Right atrium auricular region (tissue), 2 donors: ENCODE measurements around the gene OCSTAMP. TPM values are rescaled to one million over a fixed set of nuclear protein-coding genes. Genes with fewer than 3 reads are reported as not detected.

ENCODE experiments used
- DNase-seq: peaks from one replicate; pipeline ENCODE4 v3.0.0-alpha.2; 2019; ENCODE audit warnings: low spot score
- H3K27ac ChIP-seq, 2 donors: fragments of 200-600 bp; sonication (generic); 1 replicate in 1 of 2; 2 replicates in 1 of 2; pipeline ENCODE4 v1.5.1; 2016 to 2019
- H3K27me3 ChIP-seq, 2 donors: fragments of 200-600 bp; sonication (generic); one replicate each; pipeline versions ENCODE4 v1.5.1 to v1.6.0; 2017 to 2019
- H3K36me3 ChIP-seq: fragments of 200-600 bp; sonication (generic); one replicate; pipeline ENCODE4 v1.5.1; 2016
- H3K4me1 ChIP-seq, 2 donors: fragments of 200-600 bp; sonication (generic); one replicate each; pipeline versions ENCODE4 v1.5.1 to v1.6.0; 2017 to 2019
- H3K4me3 ChIP-seq, 2 donors: fragments of 200-600 bp; sonication (generic); 1 replicate in 1 of 2; 2 replicates in 1 of 2; pipeline ENCODE4 v1.5.1; 2017 to 2019; ENCODE audit warnings: mild to moderate bottlenecking in 1 of 2, moderate library complexity in 1 of 2
- H3K9me3 ChIP-seq, 2 donors: fragments of 200-600 bp; sonication (generic); one replicate each; pipeline ENCODE4 v1.5.1; 2019
- total RNA-seq, 2 donors: library from RNA; depleted of rRNA; stranded (reverse); fragments of >200 nt; gene quantifications; one replicate each; pipeline ENCODE4 v1.1.0, GENCODE V29; 2016
- TF ChIP-seq, protein P1 (sequence below), 2 donors: fragments of 200-600 bp; sonication (generic); IDR thresholded peaks; one replicate each; pipeline ENCODE4 v1.5.1; 2019; ENCODE audit warnings: antibody characterized with exemption in 2 of 2

Gene OCSTAMP
- total RNA-seq, 2 donors from 2014 or later, result not detected

DNA sequence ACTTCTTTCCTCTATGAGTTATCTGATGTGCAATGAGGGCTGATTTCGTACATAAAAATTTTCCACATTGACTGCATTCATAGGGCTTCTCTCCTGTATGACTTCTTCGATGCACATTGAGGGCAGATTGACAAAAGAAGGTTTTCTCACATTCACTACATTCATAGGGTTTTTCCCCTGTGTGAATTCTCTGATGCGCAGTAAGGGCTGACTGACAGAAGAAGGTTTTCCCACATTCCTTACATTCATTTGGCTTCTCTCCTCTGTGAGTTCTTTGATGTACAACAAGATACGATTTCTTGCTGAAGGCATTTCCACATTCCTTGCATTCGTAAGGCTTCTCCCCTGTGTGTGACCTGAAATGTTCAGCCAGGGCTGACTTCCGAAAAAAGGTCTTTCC, 48.5 kb downstream of the OCSTAMP start:
- H3K36me3 ChIP-seq, result no peaks in the 10 kb centered on the region
- H3K27ac ChIP-seq, result no peak overlapping the region
- no peaks in the 10 kb centered on the region for H3K27me3 ChIP-seq
- H3K4me3 ChIP-seq, result no peak overlapping the region
- TF ChIP-seq, protein P1, sequence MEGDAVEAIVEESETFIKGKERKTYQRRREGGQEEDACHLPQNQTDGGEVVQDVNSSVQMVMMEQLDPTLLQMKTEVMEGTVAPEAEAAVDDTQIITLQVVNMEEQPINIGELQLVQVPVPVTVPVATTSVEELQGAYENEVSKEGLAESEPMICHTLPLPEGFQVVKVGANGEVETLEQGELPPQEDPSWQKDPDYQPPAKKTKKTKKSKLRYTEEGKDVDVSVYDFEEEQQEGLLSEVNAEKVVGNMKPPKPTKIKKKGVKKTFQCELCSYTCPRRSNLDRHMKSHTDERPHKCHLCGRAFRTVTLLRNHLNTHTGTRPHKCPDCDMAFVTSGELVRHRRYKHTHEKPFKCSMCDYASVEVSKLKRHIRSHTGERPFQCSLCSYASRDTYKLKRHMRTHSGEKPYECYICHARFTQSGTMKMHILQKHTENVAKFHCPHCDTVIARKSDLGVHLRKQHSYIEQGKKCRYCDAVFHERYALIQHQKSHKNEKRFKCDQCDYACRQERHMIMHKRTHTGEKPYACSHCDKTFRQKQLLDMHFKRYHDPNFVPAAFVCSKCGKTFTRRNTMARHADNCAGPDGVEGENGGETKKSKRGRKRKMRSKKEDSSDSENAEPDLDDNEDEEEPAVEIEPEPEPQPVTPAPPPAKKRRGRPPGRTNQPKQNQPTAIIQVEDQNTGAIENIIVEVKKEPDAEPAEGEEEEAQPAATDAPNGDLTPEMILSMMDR (IDR thresholded peaks at IDR 0.05), result no peak
- DNase-seq, result no peak
- H3K4me1 ChIP-seq, result no peaks in the 10 kb centered on the region
- peaks cover 13 to 43% of the 10 kb centered on the region in 2 donors for H3K9me3 ChIP-seq

DNA sequence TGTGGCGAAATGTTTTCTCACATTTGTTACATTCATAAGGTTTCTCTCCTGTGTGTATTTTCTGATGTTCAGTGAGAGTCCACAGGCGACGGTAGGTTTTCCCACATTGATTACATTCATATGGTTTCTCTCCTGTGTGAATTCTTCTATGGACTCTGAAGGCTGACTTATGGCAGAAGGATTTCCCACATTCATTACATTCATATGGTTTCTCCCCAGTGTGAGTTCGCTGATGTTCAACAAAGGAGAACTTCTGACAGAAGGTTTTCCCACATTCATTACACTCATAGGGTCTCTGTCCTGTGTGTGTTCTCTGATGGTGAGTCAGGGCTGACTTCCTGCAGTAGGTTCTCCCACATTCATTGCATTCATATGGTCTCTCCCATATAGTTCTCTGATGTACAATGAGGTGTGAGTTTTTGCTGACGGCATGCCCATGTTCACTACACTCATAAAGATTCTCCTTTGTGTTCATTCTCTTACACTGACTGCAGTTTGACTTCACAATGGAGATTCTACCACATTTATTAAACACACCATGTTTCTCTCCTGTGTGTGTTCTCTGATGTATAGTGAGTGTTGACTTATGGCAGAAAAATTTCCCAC, 49.0 kb downstream of the OCSTAMP start:
- Histone ChIP-seq H3K4me3 (no peak overlapping the region), H3K4me1 (no peaks in the 10 kb centered on the region), H3K27me3 (no peaks in the 10 kb centered on the region), H3K27ac (no peak overlapping the region), H3K36me3 (no peaks in the 10 kb centered on the region), H3K9me3 (peaks cover 13 to 43% of the 10 kb centered on the region in 2 donors)
- DNase-seq, result no peak
- TF ChIP-seq, protein P1 (IDR thresholded peaks at IDR 0.05), result no peak

DNA sequence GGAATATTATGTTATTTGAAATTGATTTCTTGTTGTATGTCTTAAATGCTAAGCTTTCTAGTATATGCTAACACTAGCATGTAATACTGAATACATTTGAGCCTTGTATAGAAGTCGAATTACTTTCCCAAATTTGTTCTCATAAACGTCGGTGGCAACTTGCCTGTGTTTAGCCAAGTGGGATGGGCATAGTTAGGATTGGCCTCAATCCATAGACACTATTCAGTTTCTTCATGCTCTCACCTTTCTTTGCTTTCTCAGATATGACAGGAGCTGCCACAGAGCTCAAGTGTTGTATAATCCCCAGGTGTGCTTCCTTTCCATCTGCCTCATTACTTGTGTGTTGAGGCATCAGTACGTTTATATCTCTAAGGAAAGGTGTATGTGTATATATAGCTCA, 56.4 kb downstream of the OCSTAMP start:
- DNase-seq, result no peak
- H3K9me3 ChIP-seq, result no peaks in the 10 kb centered on the region
- no peak overlapping the region for H3K27ac ChIP-seq
- H3K36me3 ChIP-seq, result no peaks in the 10 kb centered on the region
- no peak overlapping the region for H3K4me3 ChIP-seq
- TF ChIP-seq, protein P1 (IDR thresholded peaks at IDR 0.05), result no peak
- no peaks in the 10 kb centered on the region for H3K4me1 ChIP-seq
- no peaks in the 10 kb centered on the region for H3K27me3 ChIP-seq

DNA sequence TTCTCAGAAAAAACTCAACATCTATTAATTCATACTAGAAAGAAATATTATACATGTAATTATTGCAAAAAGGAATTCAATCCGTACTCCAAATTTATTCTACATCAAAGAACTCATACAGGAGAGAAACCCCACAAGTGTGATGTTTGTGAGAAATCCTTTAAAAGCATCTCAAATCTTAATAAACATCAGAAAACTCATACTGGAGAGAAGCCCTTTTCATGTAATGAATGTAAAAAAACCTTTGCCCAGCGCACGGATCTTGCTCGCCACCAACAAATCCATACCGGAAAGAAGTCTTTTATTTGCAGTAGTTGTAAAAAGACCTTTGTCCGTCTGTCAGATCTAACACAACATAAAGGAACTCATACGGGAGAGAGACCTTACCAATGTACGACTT, 59.1 kb downstream of the OCSTAMP start:
- Histone ChIP-seq H3K4me3 (no peak overlapping the region), H3K36me3 (no peaks in the 10 kb centered on the region), H3K4me1 (no peaks in the 10 kb centered on the region), H3K9me3 (no peaks in the 10 kb centered on the region), H3K27ac (no peak overlapping the region), H3K27me3 (no peaks in the 10 kb centered on the region)
- TF ChIP-seq, protein P1 (IDR thresholded peaks at IDR 0.05), result no peak
- DNase-seq, result no peak

Other genes with a start within 250 kb of the OCSTAMP start
- 1 to 10 TPM in 1 of 2 donors, under 1 TPM in 1; 0.67 to 4.4 TPM for gene CDH22, start 242.2 kb downstream of the OCSTAMP start, total RNA-seq
- 10 to 100 TPM; 29.4 to 32.7 TPM for gene ELMO2, start 144.0 kb downstream of the OCSTAMP start, total RNA-seq
- gene ZNF334, start 37.1 kb downstream of the OCSTAMP start, total RNA-seq, result 1 to 10 TPM in 1 of 2 donors, under 1 TPM in 1; 0.79 to 1.3 TPM
- gene SLC13A3, start 100.8 kb upstream of the OCSTAMP start, total RNA-seq, result 1 to 10 TPM in 1 of 2 donors, under 1 TPM in 1; 0.37 to 1.5 TPM
- gene TP53RK, start 138.8 kb upstream of the OCSTAMP start, total RNA-seq, result 10 to 100 TPM; 11.3 to 12.1 TPM
- 1 to 10 TPM; 5.6 to 6.4 TPM for gene SLC2A10, start 159.0 kb upstream of the OCSTAMP start, total RNA-seq